GM23248 (cell line): ENCODE measurements around the gene TLE5.

Experiments used
- EZH2 ChIP-seq: fragments of 200-600 bp; sonication (generic); IDR thresholded peaks from 2 replicates; pipeline ENCODE4 v1.6.1; 2018; ENCODE audit warnings: antibody characterized with exemption, mild to moderate bottlenecking; ENCODE audit not compliant: insufficient read depth, poor library complexity, severe bottlenecking
- EZH2phosphoT487 ChIP-seq: fragments of 200-600 bp; sonication (generic); IDR thresholded peaks from 2 replicates; pipeline ENCODE4 v1.6.1; 2018; ENCODE audit warnings: antibody characterized with exemption, moderate library complexity, mild to moderate bottlenecking, low read depth; ENCODE audit not compliant: insufficient read depth

DNA sequence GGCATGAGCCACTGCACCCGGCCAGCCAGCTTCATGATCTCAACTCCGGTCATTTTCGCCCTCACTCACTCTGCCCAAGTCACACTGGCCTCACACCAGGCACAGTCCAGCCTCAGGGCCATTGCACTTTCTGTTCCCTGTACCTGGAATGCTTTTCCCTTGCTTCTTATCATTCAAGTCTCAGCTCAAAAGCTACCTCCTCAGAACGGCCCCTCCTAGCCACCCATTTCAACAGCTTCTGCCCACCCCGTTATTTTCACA, 30.8 kb downstream of the TLE5 start:
- TF ChIP-seq EZH2phosphoT487 (no peak), EZH2 (no peak)
